OCI-LY1 (cell line): Measurements from ENCODE around the gene TK1.
"Not testable (repeated sequence)": the region's sequence is repeated elsewhere in the genome, so short reads cannot be mapped to it uniquely, and the experiment has no call there.

Experiments used
- H2AFZ ChIP-seq: fragments of 200-600 bp; sonication (generic), shearing (Covaris generic); 2 replicates; pipeline ENCODE4 v1.6.0; 2014; ENCODE audit warnings: antibody characterized with exemption, mild to moderate bottlenecking, low read length
- H3F3A ChIP-seq: fragments of 200-600 bp; sonication (generic), shearing (Covaris generic); 2 replicates; pipeline ENCODE4 v1.6.0; 2014; ENCODE audit warnings: mild to moderate bottlenecking, antibody characterized with exemption, low read length, moderate library complexity; ENCODE audit not compliant: insufficient read depth
- H3K27ac ChIP-seq: fragments of 200-600 bp; sonication (generic); 2 replicates; pipeline ENCODE4 v1.5.1; 2014; ENCODE audit warnings: low read length, mixed run types, mild to moderate bottlenecking, low read depth; ENCODE audit not compliant: poor library complexity, severe bottlenecking
- H3K27me3 ChIP-seq: fragments of 200-600 bp; sonication (generic); 2 replicates; pipeline ENCODE4 v1.6.0; 2014; ENCODE audit warnings: antibody characterized with exemption, mild to moderate bottlenecking, low read length, moderate library complexity; ENCODE audit not compliant: insufficient read depth
- H3K36me3 ChIP-seq: fragments of 200-600 bp; sonication (generic); 2 replicates; pipeline ENCODE4 v1.6.1; 2014; ENCODE audit warnings: mild to moderate bottlenecking, antibody characterized with exemption, low read length, moderate library complexity, mixed read lengths; ENCODE audit not compliant: insufficient read depth
- H3K4me1 ChIP-seq: fragments of 200-600 bp; sonication (generic); 2 replicates; pipeline ENCODE4 v1.5.1; 2014; ENCODE audit warnings: mild to moderate bottlenecking, low read length, moderate library complexity; ENCODE audit not compliant: insufficient read depth, severe bottlenecking
- H3K4me2 ChIP-seq: fragments of 200-600 bp; sonication (generic), shearing (Covaris generic); 2 replicates; pipeline ENCODE4 v1.6.1; 2014; ENCODE audit warnings: low read length
- H3K4me3 ChIP-seq: fragments of 200-600 bp; sonication (generic); 2 replicates; pipeline ENCODE4 v1.5.1; 2014; ENCODE audit warnings: low read length, low read depth, mild to moderate bottlenecking, mixed read lengths; ENCODE audit not compliant: poor library complexity, severe bottlenecking
- H3K79me2 ChIP-seq: fragments of 200-600 bp; shearing (Covaris generic); 2 replicates; pipeline ENCODE4 v1.6.1; 2016; ENCODE audit warnings: mixed run types, low read length, mixed read lengths; ENCODE audit not compliant: insufficient read depth
- H3K9ac ChIP-seq: fragments of 200-600 bp; sonication (generic), shearing (Covaris generic); 2 replicates; pipeline ENCODE4 v1.6.1; 2014; ENCODE audit warnings: mild to moderate bottlenecking, low read length, mixed read lengths
- H3K9me2 ChIP-seq: fragments of 200-600 bp; sonication (generic), shearing (Covaris generic); 2 replicates; pipeline ENCODE4 v1.6.1; 2014; ENCODE audit warnings: low read depth, mild to moderate bottlenecking, low read length, mixed read lengths
- H3K9me3 ChIP-seq: fragments of 200-600 bp; shearing (Covaris generic); 2 replicates; pipeline ENCODE4 v1.6.1; 2014; ENCODE audit warnings: low read length, mixed read lengths
- H4K20me1 ChIP-seq: fragments of 200-600 bp; sonication (generic), shearing (Covaris generic); 2 replicates; pipeline ENCODE4 v1.6.0; 2016; ENCODE audit warnings: mild to moderate bottlenecking, low read length; ENCODE audit not compliant: insufficient read depth
- CTCF ChIP-seq: fragments of 200-600 bp; sonication (generic), shearing (Covaris generic); IDR thresholded peaks from 2 replicates; pipeline ENCODE4 v1.5.1; 2017; ENCODE audit warnings: mild to moderate bottlenecking, antibody characterized with exemption, low read length, moderate library complexity, mixed read lengths
- EZH2 ChIP-seq: fragments of 200-600 bp; sonication (generic), shearing (Covaris generic); IDR thresholded peaks from 2 replicates; pipeline ENCODE4 v1.8.0; 2017; ENCODE audit warnings: borderline replicate concordance, mixed run types, mild to moderate bottlenecking, antibody characterized with exemption, low read length, moderate library complexity, mixed read lengths

The TK1 gene

GRCh38 chr17:78140169-78141051 lies 46.4 kb downstream of the TK1 start:
- H2AFZ ChIP-seq = no peak overlapping the region
- H3K9me3 ChIP-seq = no peaks in the 10 kb centered on the region
- H3K4me1 ChIP-seq = peaks cover 21% of the 10 kb centered on the region
- H3K4me3 ChIP-seq = peak overlapping the region; percentile 11
- H3K79me2 ChIP-seq = no peaks in the 10 kb centered on the region
- no peak for TF ChIP-seq EZH2
- TF ChIP-seq CTCF = no peak
- H3K9me2 ChIP-seq = no peaks in the 10 kb centered on the region
- H4K20me1 ChIP-seq = no peaks in the 10 kb centered on the region
- H3K9ac ChIP-seq = no peak overlapping the region
- no peaks in the 10 kb centered on the region for H3F3A ChIP-seq
- H3K36me3 ChIP-seq = peaks cover 26% of the 10 kb centered on the region
- H3K4me2 ChIP-seq = peak overlapping the region; percentile 34
- peak overlapping the region; percentile 60 for H3K27ac ChIP-seq
- no peaks in the 10 kb centered on the region for H3K27me3 ChIP-seq

- H3K9me3 ChIP-seq, H3F3A ChIP-seq, H3K79me2 ChIP-seq, H2AFZ ChIP-seq, H3K9me2 ChIP-seq, H4K20me1 ChIP-seq, H3K9ac ChIP-seq, H3K27me3 ChIP-seq: not testable (repeated sequence)
- Histone ChIP-seq H3K4me1 (peaks cover 21% of the 10 kb centered on the region), H3K27ac (peak overlapping the region; percentile 60), H3K36me3 (peaks cover 32% of the 10 kb centered on the region), H3K4me2 (peak overlapping the region; percentile 34), H3K4me3 (peak overlapping the region; percentile 11)
Measured at GRCh38 chr17:78139861-78140168, 47.0 kb downstream of the TK1 start.

- H3K4me2 ChIP-seq = no peak overlapping the region
- no peaks in the 10 kb centered on the region for H3F3A ChIP-seq
- H3K27ac ChIP-seq = peak overlapping the region; percentile 54
- peaks cover 30% of the 10 kb centered on the region for H3K4me1 ChIP-seq
- peaks cover 36% of the 10 kb centered on the region for H3K36me3 ChIP-seq
- H4K20me1 ChIP-seq = no peaks in the 10 kb centered on the region
- H3K27me3 ChIP-seq = no peaks in the 10 kb centered on the region
- no peak overlapping the region for H3K4me3 ChIP-seq
- TF ChIP-seq CTCF = no peak
- TF ChIP-seq EZH2 = no peak
- no peaks in the 10 kb centered on the region for H3K9me3 ChIP-seq
- no peak overlapping the region for H2AFZ ChIP-seq
- no peak overlapping the region for H3K9ac ChIP-seq
- H3K9me2 ChIP-seq = no peaks in the 10 kb centered on the region
- H3K79me2 ChIP-seq = no peaks in the 10 kb centered on the region
Measured at GRCh38 chr17:78138204-78139060, 48.4 kb downstream of the TK1 start.
